ENCODE data around the gene RIMBP2. TPM values are rescaled to one million over a fixed set of nuclear protein-coding genes. Genes with fewer than 3 reads are reported as not detected.

RIMBP2 gene
- total and polyA plus RNA-seq, 4 donors = 0.05 to 2.9 (median 0.95) TPM

GRCh38 chr12:130590685-130591084, 125.4 kb downstream of the RIMBP2 start:
- Histone ChIP-seq H3K36me3 (ENCODE audit: control insufficient read depth in 4 of 4, insufficient read depth in 4 of 4, low read length in 4 of 4) (no peaks in the 10 kb centered on the region), H3K4me1 (ENCODE audit: control insufficient read depth in 5 of 5, insufficient read depth in 5 of 5, low read length in 5 of 5) (no peaks in the 10 kb centered on the region), H3K4me3 (no peak overlapping the region), H3K9ac (ENCODE audit: insufficient read depth in 1 of 2, low read length in 2 of 2) (no peak overlapping the region), H3K27ac (ENCODE audit: low read depth in 1 of 2, low read length in 1 of 2) (no peak overlapping the region), H3K9me3 (ENCODE audit: control insufficient read depth in 4 of 4, insufficient read depth in 3 of 4, low read length in 3 of 4) (peaks cover 0 to 3% (median 0%) of the 10 kb centered on the region in 4 donors), H3K27me3 (ENCODE audit: control insufficient read depth in 3 of 3, insufficient read depth in 3 of 3, low read length in 2 of 3) (no peaks in the 10 kb centered on the region)
- DNase-seq (no peak), ATAC-seq (ENCODE audit: insufficient read depth, low FRiP score) (no peak)
- TF ChIP-seq CTCF (IDR thresholded peaks at IDR 0.05; ENCODE audit: control extremely low read depth, extremely low read depth) = no peak
- 81 to 93% methylated on average over 12 of the region's 12 CpGs for WGBS, 2 donors

- Histone ChIP-seq H3K4me1 (ENCODE audit: control insufficient read depth in 5 of 5, insufficient read depth in 5 of 5, low read length in 5 of 5) (no peaks in the 10 kb centered on the region), H3K36me3 (ENCODE audit: control insufficient read depth in 4 of 4, insufficient read depth in 4 of 4, low read length in 4 of 4) (no peaks in the 10 kb centered on the region), H3K4me3 (no peak overlapping the region), H3K9me3 (ENCODE audit: control insufficient read depth in 4 of 4, insufficient read depth in 3 of 4, low read length in 3 of 4) (peaks cover 0 to 3% (median 0%) of the 10 kb centered on the region in 4 donors), H3K9ac (ENCODE audit: insufficient read depth in 1 of 2, low read length in 2 of 2) (no peak overlapping the region), H3K27ac (ENCODE audit: low read depth in 1 of 2, low read length in 1 of 2) (no peak overlapping the region), H3K27me3 (ENCODE audit: control insufficient read depth in 3 of 3, insufficient read depth in 3 of 3, low read length in 2 of 3) (no peaks in the 10 kb centered on the region)
- DNase-seq (no peak), ATAC-seq (ENCODE audit: insufficient read depth, low FRiP score) (no peak)
- 42 to 54% methylated on average over 11 of the region's 11 CpGs for WGBS, 2 donors
- TF ChIP-seq CTCF (IDR thresholded peaks at IDR 0.05; ENCODE audit: control extremely low read depth, extremely low read depth) = no peak
These were observed 126.4 kb downstream of the RIMBP2 start for GRCh38 chr12:130589540-130590317.

- no peak for ATAC-seq (ENCODE audit: insufficient read depth, low FRiP score)
- H3K27ac ChIP-seq (ENCODE audit: low read depth in 1 of 2, low read length in 1 of 2) = no peak overlapping the region
- H3K36me3 ChIP-seq (ENCODE audit: control insufficient read depth in 4 of 4, insufficient read depth in 4 of 4, low read length in 4 of 4) = no peaks in the 10 kb centered on the region
- peaks cover 0 to 4% (median 1%) of the 10 kb centered on the region in 4 donors for H3K9me3 ChIP-seq (ENCODE audit: control insufficient read depth in 4 of 4, insufficient read depth in 3 of 4, low read length in 3 of 4)
- H3K27me3 ChIP-seq (ENCODE audit: control insufficient read depth in 3 of 3, insufficient read depth in 3 of 3, low read length in 2 of 3) = no peaks in the 10 kb centered on the region
- no peak for TF ChIP-seq CTCF (IDR thresholded peaks at IDR 0.05; ENCODE audit: control extremely low read depth, extremely low read depth)
- H3K4me3 ChIP-seq = no peak overlapping the region
- no peak overlapping the region for H3K9ac ChIP-seq (ENCODE audit: insufficient read depth in 1 of 2, low read length in 2 of 2)
- WGBS, 2 donors = 70 to 81% methylated on average over 11 of the region's 11 CpGs
- no peaks in the 10 kb centered on the region for H3K4me1 ChIP-seq (ENCODE audit: control insufficient read depth in 5 of 5, insufficient read depth in 5 of 5, low read length in 5 of 5)
- DNase-seq = no peak
These were observed 127.2 kb downstream of the RIMBP2 start for GRCh38 chr12:130588696-130589539.

All from lung (tissue), 12 donors.